PFSK-1 (cell line): ENCODE measurements around the gene HEATR9.

Source experiments
- POLR2AphosphoS5 ChIP-seq: IDR thresholded peaks from 2 replicates; pipeline ENCODE4 v1.6.1; 2012; ENCODE audit warnings: low read depth, mild to moderate bottlenecking, control low read depth, low read length, moderate library complexity
- REST ChIP-seq, 2 experiments: IDR thresholded peaks; 2 replicates each; pipeline versions ENCODE4 v1.6.1 to v1.8.0; 2011 to 2012; ENCODE audit warnings: low read depth in 2 of 2, low read length in 2 of 2, control low read depth in 1 of 2, inconsistent platforms in 1 of 2, mild to moderate bottlenecking in 1 of 2, moderate library complexity in 1 of 2; ENCODE audit not compliant: insufficient read depth in 1 of 2
- SIN3A ChIP-seq: IDR thresholded peaks from 2 replicates; pipeline ENCODE4 v1.6.1; 2012; ENCODE audit warnings: mild to moderate bottlenecking, low read length, moderate library complexity, borderline replicate concordance; ENCODE audit not compliant: insufficient read depth
- TAF1 ChIP-seq: IDR thresholded peaks from 2 replicates; pipeline ENCODE4 v1.6.1; 2012; ENCODE audit warnings: low read length, control low read depth, borderline replicate concordance; ENCODE audit not compliant: insufficient read depth

GRCh38 chr17:35875072-35875799, 6.5 kb upstream of the HEATR9 start:
- TF ChIP-seq POLR2AphosphoS5 (no peak), TAF1 (no peak), REST (IDR thresholded peaks at IDR 0.05; ENCODE audit: insufficient read depth in 1 of 2, low read depth in 2 of 2, low read length in 2 of 2) (no peak), SIN3A (no peak)
